ENCODE data around the gene SUCLG2. TPM values are rescaled to one million over a fixed set of nuclear protein-coding genes. Genes with fewer than 3 reads are reported as not detected.
A peak's percentile ranks its signal among the peaks of the same experiment; 100 is the strongest.

SUCLG2 gene
- total and polyA plus RNA-seq, 11 donors = 41.6 to 119 (median 77.6) TPM

GRCh38 chr3:67656614-67657013, 2.2 kb upstream of the SUCLG2 start:
- WGBS, 4 donors = 85 to 100% (median 96%) methylated on average over 2 of the region's 2 CpGs
- intact Hi-C loops (cut with DNase I) = loop anchor here in 2 of 10 donors (10.0 kb wide), 3 partner anchors 242 to 662 kb away; partner anchors contain the start of gene KBTBD8 (in 1 of the 2)
- DNase-seq (no peak), ATAC-seq (no peak)
- H3K4me1 ChIP-seq = peaks cover 0 to 28% (median 11%) of the 10 kb centered on the region in 12 donors
- H3K36me3 ChIP-seq = no peaks in the 10 kb centered on the region
- no peak overlapping the region for H3K27ac ChIP-seq
- no peak overlapping the region for H3K4me3 ChIP-seq
- H3K9me3 ChIP-seq = no peaks in the 10 kb centered on the region
- no peaks in the 10 kb centered on the region for H3K27me3 ChIP-seq
- TF ChIP-seq CTCF (IDR thresholded peaks at IDR 0.05) (no peak), POLR2A (IDR thresholded peaks at IDR 0.05) (no peak)

- Histone ChIP-seq H3K4me1 (peaks cover 0 to 24% (median 12%) of the 10 kb centered on the region in 12 donors), H3K9me3 (no peaks in the 10 kb centered on the region), H3K4me3 (peak overlapping the region in 11 of 12 donors; percentile 70 to 97 (median 86)), H3K36me3 (no peaks in the 10 kb centered on the region), H3K27ac (peak overlapping the region in 7 of 12 donors; percentile 92 to 98 (median 96)), H3K27me3 (no peaks in the 10 kb centered on the region)
- intact Hi-C loops (cut with DNase I) = loop anchor here in 2 of 10 donors (10.0 kb wide), 3 partner anchors 241 to 661 kb away; partner anchors contain the start of gene KBTBD8 (in 1 of the 2)
- 86 to 92% (median 91%) methylated on average over 24 of the region's 24 CpGs for WGBS, 4 donors
- no peak for ATAC-seq
- TF ChIP-seq CTCF (IDR thresholded peaks at IDR 0.05) = no peak
- no peak for TF ChIP-seq POLR2A (IDR thresholded peaks at IDR 0.05)
- peak in 3 of 5 donors; percentile 22 to 64 (median 44) for DNase-seq
Observed at GRCh38 chr3:67655364-67656121, 1.1 kb upstream of the SUCLG2 start.

- 0 to 16% (median 11%) methylated on average over 5 to 11 of the region's 11 CpGs for WGBS, 4 donors
- ATAC-seq = peak; percentile 23 to 56 (median 32)
- intact Hi-C loops (cut with DNase I) = loop anchor here in 3 of 10 donors (5.0 to 10.0 kb wide), 4 partner anchors 240 to 660 kb away; partner anchors contain the start of gene KBTBD8 (in 1 of the 3)
Observed at GRCh38 chr3:67654844-67655177, 399 bp upstream of the SUCLG2 start.

More at GRCh38 chr3:67654844-67655177, 399 bp upstream of the SUCLG2 start:
- H3K9me3 ChIP-seq = no peaks in the 10 kb centered on the region
- H3K4me3 ChIP-seq = peak overlapping the region; percentile 70 to 97 (median 88)
- DNase-seq = no peak
- TF ChIP-seq POLR2A (IDR thresholded peaks at IDR 0.05) = no peak
- no peak for TF ChIP-seq CTCF (IDR thresholded peaks at IDR 0.05)
- no peaks in the 10 kb centered on the region for H3K27me3 ChIP-seq
- H3K36me3 ChIP-seq = no peaks in the 10 kb centered on the region
- H3K27ac ChIP-seq = peak overlapping the region; percentile 91 to 98 (median 96)
- H3K4me1 ChIP-seq = peaks cover 0 to 30% (median 12%) of the 10 kb centered on the region in 12 donors
